A673 (cell line): ENCODE data around the gene PRRT3.
"Not testable (repeated sequence)": the region's sequence is repeated elsewhere in the genome, so short reads cannot be mapped to it uniquely, and the experiment has no call there.

Source experiments
- EZH2 ChIP-seq: fragments of 200-600 bp; sonication (generic); IDR thresholded peaks from 2 replicates; pipeline ENCODE4 v1.6.1; 2017; ENCODE audit warnings: borderline replicate concordance, low read depth, mild to moderate bottlenecking, mixed read lengths, antibody characterized with exemption, low read length; ENCODE audit not compliant: poor library complexity, severe bottlenecking
- TF ChIP-seq, protein P1 (sequence below): fragments of 300-800, 200-600 bp; sonication (generic); conservative IDR thresholded peaks from 2 replicates; pipeline ENCODE4 v1.5.1; 2017; ENCODE audit warnings: low read depth, mild to moderate bottlenecking, antibody characterized with exemption, low read length, moderate library complexity, mixed read lengths

DNA sequence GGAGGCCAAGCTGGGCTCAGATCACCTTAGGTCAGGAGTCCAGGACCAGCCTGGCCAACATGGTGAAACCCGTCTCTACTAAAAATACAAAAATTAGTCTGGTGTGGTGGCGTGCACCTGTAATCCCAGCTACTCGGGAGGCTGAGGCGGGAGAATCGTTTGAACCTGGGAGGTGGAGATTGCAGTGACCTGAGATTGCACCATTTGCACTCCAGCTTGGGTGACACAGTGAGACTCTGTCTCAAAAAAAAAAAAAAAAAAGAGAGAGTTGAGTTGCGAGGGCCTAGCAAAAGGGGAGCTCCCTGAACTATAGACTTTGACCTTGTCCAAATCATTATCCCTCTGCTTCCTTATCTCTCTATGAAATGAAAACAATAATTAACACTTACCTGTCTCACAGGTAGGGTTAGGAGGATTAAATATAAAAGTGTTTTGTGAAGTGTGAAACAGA is 51.2 kb downstream of the PRRT3 start:
- TF ChIP-seq, protein P1, sequence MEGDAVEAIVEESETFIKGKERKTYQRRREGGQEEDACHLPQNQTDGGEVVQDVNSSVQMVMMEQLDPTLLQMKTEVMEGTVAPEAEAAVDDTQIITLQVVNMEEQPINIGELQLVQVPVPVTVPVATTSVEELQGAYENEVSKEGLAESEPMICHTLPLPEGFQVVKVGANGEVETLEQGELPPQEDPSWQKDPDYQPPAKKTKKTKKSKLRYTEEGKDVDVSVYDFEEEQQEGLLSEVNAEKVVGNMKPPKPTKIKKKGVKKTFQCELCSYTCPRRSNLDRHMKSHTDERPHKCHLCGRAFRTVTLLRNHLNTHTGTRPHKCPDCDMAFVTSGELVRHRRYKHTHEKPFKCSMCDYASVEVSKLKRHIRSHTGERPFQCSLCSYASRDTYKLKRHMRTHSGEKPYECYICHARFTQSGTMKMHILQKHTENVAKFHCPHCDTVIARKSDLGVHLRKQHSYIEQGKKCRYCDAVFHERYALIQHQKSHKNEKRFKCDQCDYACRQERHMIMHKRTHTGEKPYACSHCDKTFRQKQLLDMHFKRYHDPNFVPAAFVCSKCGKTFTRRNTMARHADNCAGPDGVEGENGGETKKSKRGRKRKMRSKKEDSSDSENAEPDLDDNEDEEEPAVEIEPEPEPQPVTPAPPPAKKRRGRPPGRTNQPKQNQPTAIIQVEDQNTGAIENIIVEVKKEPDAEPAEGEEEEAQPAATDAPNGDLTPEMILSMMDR = not testable (repeated sequence)
- TF ChIP-seq EZH2 = not testable (repeated sequence)
